ENCODE data around the gene RASAL3.
A peak's percentile ranks its signal among the peaks of the same experiment; 100 is the strongest.

The RASAL3 gene

GRCh38 chr19:15466851-15467733 lies 2.7 kb upstream of the RASAL3 start:
- H4K20me1 ChIP-seq, result no peaks in the 10 kb centered on the region
- peak overlapping the region; percentile 55 to 98 (median 86) for H3K4me2 ChIP-seq
- peak overlapping the region in 9 of 11 experiments; percentile 29 to 99 (median 98); a peak in 17 of 22 replicates for H3K27ac ChIP-seq
- peak overlapping the region in 4 of 10 experiments; percentile 10 to 33 (median 20); a peak in 6 of 20 replicates for H3K4me3 ChIP-seq
- H3K27me3 ChIP-seq, result peaks cover 10 to 16% (median 14%) of the 10 kb centered on the region in 11 experiments
- H3K9me3 ChIP-seq (replicated peaks in 1 of 11), result peaks cover 0 to 7% (median under 1%) of the 10 kb centered on the region in 11 experiments; a peak in 5 of 22 replicates
- H3K4me1 ChIP-seq, result peaks cover 56 to 81% (median 73%) of the 10 kb centered on the region in 10 experiments
- peak in 5 of 11 experiments; percentile 16 to 93 (median 72); a peak in 8 of 22 replicates for TF ChIP-seq Cebpa-rat (IDR thresholded peaks at IDR 0.05)
- peaks cover 0 to 7% (median 3%) of the 10 kb centered on the region in 11 experiments; a peak in 9 of 22 replicates for H3K36me3 ChIP-seq
- H3K9ac ChIP-seq, result peak overlapping the region; percentile 0 to 98 (median 50); a peak in 16 of 22 replicates

- Histone ChIP-seq H4K20me1 (peaks cover 0 to 28% (median 0%) of the 10 kb centered on the region in 11 experiments; a peak in 3 of 22 replicates), H3K9ac (peak overlapping the region; percentile 90 to 98 (median 94)), H3K27ac (peak overlapping the region; percentile 86 to 99 (median 98)), H3K4me3 (peak overlapping the region; percentile 62 to 87 (median 78)), H3K27me3 (peaks cover under 1 to 5% (median 4%) of the 10 kb centered on the region in 11 experiments; a peak in 17 of 22 replicates), H3K9me3 (replicated peaks in 1 of 11) (no peaks in the 10 kb centered on the region), H3K4me2 (peak overlapping the region; percentile 80 to 98 (median 90)), H3K36me3 (peaks cover 0 to 39% (median 35%) of the 10 kb centered on the region in 11 experiments; a peak in 20 of 22 replicates), H3K4me1 (peaks cover 52 to 81% (median 74%) of the 10 kb centered on the region in 10 experiments)
- no peak for TF ChIP-seq Cebpa-rat (IDR thresholded peaks at IDR 0.05)
Observed at GRCh38 chr19:15463861-15464371, 428 bp downstream of the RASAL3 start.

DNA sequence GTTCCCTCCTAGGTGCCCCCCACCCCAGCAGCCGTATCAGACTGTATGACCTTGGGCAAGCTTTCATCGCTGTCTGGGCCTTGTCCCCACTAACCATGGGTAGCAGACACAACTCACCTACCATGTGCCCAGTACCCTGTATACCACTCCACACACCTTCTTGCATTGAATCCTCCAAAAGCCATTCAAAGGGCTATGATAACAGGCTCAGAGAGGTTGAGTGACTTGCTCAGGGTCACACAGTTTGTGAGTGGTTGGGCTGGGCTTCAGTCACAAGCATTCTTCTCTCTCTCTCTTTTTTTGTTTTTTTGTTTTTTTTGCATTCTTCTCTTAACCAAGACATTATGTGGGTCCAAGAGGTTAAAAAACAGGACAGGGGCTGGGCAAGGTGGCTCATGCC lies 2.6 kb downstream of the RASAL3 start:
- H3K4me2 ChIP-seq, result peak overlapping the region; percentile 80 to 98 (median 90); a peak in 20 of 22 replicates
- peaks cover 0 to 45% (median 0%) of the 10 kb centered on the region in 11 experiments; a peak in 6 of 22 replicates for H4K20me1 ChIP-seq
- no peaks in the 10 kb centered on the region for H3K27me3 ChIP-seq
- H3K4me3 ChIP-seq, result no peak overlapping the region
- peaks cover 0 to 7% (median 0%) of the 10 kb centered on the region in 11 experiments; a peak in 5 of 22 replicates for H3K9me3 ChIP-seq (replicated peaks in 1 of 11)
- peak overlapping the region in 6 of 11 experiments; percentile 1 to 97 (median 18); a peak in 4 of 22 replicates for H3K9ac ChIP-seq
- H3K27ac ChIP-seq, result peak overlapping the region in 7 of 11 experiments; percentile 53 to 99 (median 98); a peak in 8 of 22 replicates
- H3K36me3 ChIP-seq, result peaks cover 9 to 60% (median 55%) of the 10 kb centered on the region in 11 experiments; a peak in 20 of 22 replicates
- peaks cover 39 to 73% (median 60%) of the 10 kb centered on the region in 10 experiments for H3K4me1 ChIP-seq
- TF ChIP-seq Cebpa-rat (IDR thresholded peaks at IDR 0.05), result no peak

DNA sequence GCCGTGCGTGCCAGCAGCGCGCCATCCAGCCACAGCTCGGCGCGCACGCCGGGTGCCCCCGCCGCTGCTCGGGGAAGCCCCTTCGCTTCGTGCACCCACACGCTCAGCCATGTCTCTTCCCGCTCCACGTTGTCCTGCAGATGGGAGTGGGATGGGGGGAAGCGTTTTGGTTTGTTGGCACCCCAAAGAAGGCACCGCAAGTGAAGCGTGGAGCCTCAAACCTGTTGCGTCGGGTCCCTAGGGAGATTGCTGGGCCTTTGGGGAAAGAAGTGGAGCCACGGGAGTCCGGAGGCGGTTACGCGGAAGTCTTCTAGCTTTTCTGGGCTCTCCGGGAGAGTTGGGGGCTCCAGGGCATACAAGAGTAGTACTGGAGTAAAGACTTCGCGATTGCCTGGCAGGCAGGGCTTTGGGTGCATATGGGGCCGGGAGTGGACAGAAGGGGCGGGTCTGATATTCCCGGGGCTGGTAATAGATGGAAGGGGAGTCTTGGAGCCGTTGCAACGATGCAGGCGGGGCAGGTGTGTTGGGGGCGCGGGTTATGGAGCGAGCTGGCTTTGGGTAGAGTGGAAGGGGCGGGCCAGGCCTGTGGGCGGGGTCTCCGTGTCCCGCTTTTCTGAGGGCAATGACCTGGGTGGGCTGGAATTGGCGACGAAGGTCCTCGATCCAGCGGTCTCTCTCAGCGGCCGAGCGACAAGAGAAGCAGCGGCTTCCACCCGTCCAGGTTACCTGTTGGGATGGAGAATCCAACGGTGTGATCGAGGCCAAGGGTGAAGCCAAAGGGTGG lies 6.5 kb downstream of the RASAL3 start:
- Histone ChIP-seq H3K4me2 (peak overlapping the region in 6 of 11 experiments; percentile 25 to 64 (median 54); a peak in 11 of 22 replicates), H4K20me1 (peaks cover 0 to 77% (median 8%) of the 10 kb centered on the region in 11 experiments; a peak in 8 of 22 replicates), H3K36me3 (peaks cover 16 to 98% (median 93%) of the 10 kb centered on the region in 11 experiments; a peak in 21 of 22 replicates), H3K9me3 (replicated peaks in 1 of 11) (peaks cover 0 to 7% (median 0%) of the 10 kb centered on the region in 11 experiments; a peak in 5 of 22 replicates), H3K9ac (no peak overlapping the region; a peak in 1 of 22 replicates), H3K4me1 (peaks cover 15 to 42% (median 31%) of the 10 kb centered on the region in 10 experiments), H3K27me3 (no peaks in the 10 kb centered on the region), H3K27ac (peak overlapping the region in 1 of 11 experiments; percentile 16; a peak in 1 of 22 replicates), H3K4me3 (no peak overlapping the region)
- no peak for TF ChIP-seq Cebpa-rat (IDR thresholded peaks at IDR 0.05)

GRCh38 chr19:15456871-15457700 lies 7.3 kb downstream of the RASAL3 start:
- H4K20me1 ChIP-seq, result peaks cover 0 to 81% (median 8%) of the 10 kb centered on the region in 11 experiments; a peak in 9 of 22 replicates
- no peak overlapping the region for H3K9ac ChIP-seq
- TF ChIP-seq Cebpa-rat (IDR thresholded peaks at IDR 0.05), result no peak
- peaks cover 0 to 8% (median 0%) of the 10 kb centered on the region in 11 experiments; a peak in 5 of 22 replicates for H3K9me3 ChIP-seq (replicated peaks in 1 of 11)
- H3K36me3 ChIP-seq, result peaks cover 16 to 98% (median 95%) of the 10 kb centered on the region in 11 experiments; a peak in 21 of 22 replicates
- peak overlapping the region in 5 of 11 experiments; percentile 53 to 64 (median 56); a peak in 9 of 22 replicates for H3K4me2 ChIP-seq
- no peaks in the 10 kb centered on the region for H3K27me3 ChIP-seq
- peaks cover 7 to 38% (median 24%) of the 10 kb centered on the region in 10 experiments for H3K4me1 ChIP-seq
- H3K4me3 ChIP-seq, result no peak overlapping the region
- H3K27ac ChIP-seq, result peak overlapping the region in 1 of 11 experiments; percentile 16; a peak in 1 of 22 replicates

- TF ChIP-seq Cebpa-rat (IDR thresholded peaks at IDR 0.05), result no peak
- H3K4me2 ChIP-seq, result no peak overlapping the region
- H3K4me1 ChIP-seq, result peaks cover under 1 to 33% (median 17%) of the 10 kb centered on the region in 10 experiments; a peak in 18 of 20 replicates
- no peak overlapping the region for H3K9ac ChIP-seq
- peaks cover 0 to 8% (median 0%) of the 10 kb centered on the region in 11 experiments; a peak in 5 of 22 replicates for H3K9me3 ChIP-seq (replicated peaks in 1 of 11)
- H3K27ac ChIP-seq, result no peak overlapping the region
- peaks cover 0 to 85% (median 8%) of the 10 kb centered on the region in 11 experiments; a peak in 9 of 22 replicates for H4K20me1 ChIP-seq
- no peak overlapping the region for H3K4me3 ChIP-seq
- H3K36me3 ChIP-seq, result peaks cover 16 to 97% (median 95%) of the 10 kb centered on the region in 11 experiments; a peak in 21 of 22 replicates
- H3K27me3 ChIP-seq, result no peaks in the 10 kb centered on the region
Observed at GRCh38 chr19:15456441-15456840, 7.9 kb downstream of the RASAL3 start.

DNA sequence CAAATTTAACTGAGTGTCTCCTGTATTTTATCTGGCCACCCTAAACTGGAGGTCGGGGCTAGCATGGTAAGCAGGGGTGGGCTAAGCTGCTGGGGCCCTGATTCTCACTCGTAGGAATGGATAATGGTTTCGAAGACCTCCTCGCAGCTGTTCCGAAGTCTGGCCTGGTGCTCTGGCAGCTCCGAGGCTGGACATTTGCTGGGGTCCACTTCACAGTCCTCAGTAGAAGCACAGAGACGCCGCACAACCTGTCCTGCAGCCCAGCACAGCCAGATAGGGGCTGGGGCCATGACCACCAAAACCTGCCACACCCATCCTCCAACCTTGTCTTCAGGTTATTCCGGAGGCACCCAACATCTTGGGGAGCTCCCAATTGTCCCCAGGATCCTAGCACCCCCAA lies 8.3 kb downstream of the RASAL3 start:
- Histone ChIP-seq H3K27me3 (no peaks in the 10 kb centered on the region), H3K9me3 (replicated peaks in 1 of 11) (peaks cover 0 to 8% (median 0%) of the 10 kb centered on the region in 11 experiments; a peak in 5 of 22 replicates), H3K4me2 (no peak overlapping the region), H3K9ac (no peak overlapping the region), H3K36me3 (peaks cover 16 to 97% (median 93%) of the 10 kb centered on the region in 11 experiments; a peak in 21 of 22 replicates), H4K20me1 (peaks cover 0 to 85% (median 8%) of the 10 kb centered on the region in 11 experiments; a peak in 9 of 22 replicates), H3K4me3 (no peak overlapping the region), H3K4me1 (peaks cover 0 to 33% (median 13%) of the 10 kb centered on the region in 10 experiments; a peak in 15 of 20 replicates), H3K27ac (no peak overlapping the region)
- TF ChIP-seq Cebpa-rat (IDR thresholded peaks at IDR 0.05), result no peak

Measured in BLaER1 treated with 17β-estradiol and CSF1 and Interleukin-3, amounts not matched to agents 10 nM and 100 nM (cell line).